SU-DHL-6 (cell line): ENCODE data around the gene HK3.

Experiments
- H2AFZ ChIP-seq: fragments of 200-600 bp; sonication (generic); 2 replicates; pipeline ENCODE4 v1.6.1; 2014; ENCODE audit warnings: low read depth, mild to moderate bottlenecking, moderate library complexity, mixed read lengths, antibody characterized with exemption, low read length; ENCODE audit not compliant: severe bottlenecking
- H3F3A ChIP-seq: fragments of 200-600 bp; shearing (Covaris generic); 2 replicates; pipeline ENCODE4 v1.6.0; 2016; ENCODE audit warnings: antibody characterized with exemption, mild to moderate bottlenecking; ENCODE audit not compliant: insufficient read depth
- H3K27ac ChIP-seq: fragments of 200-600 bp; sonication (generic); 2 replicates; pipeline ENCODE4 v1.5.1; 2016; ENCODE audit warnings: low read depth, mild to moderate bottlenecking, low read length, moderate library complexity, mixed read lengths
- H3K27me3 ChIP-seq: fragments of 200-600 bp; sonication (generic), shearing (Covaris generic); 2 replicates; pipeline ENCODE4 v1.6.0; 2014; ENCODE audit warnings: mild to moderate bottlenecking, low read length
- H3K36me3 ChIP-seq: fragments of 200-600 bp; sonication (generic); 2 replicates; pipeline ENCODE4 v1.6.1; 2014; ENCODE audit warnings: mild to moderate bottlenecking, low read length, mixed read lengths
- H3K4me2 ChIP-seq: fragments of 300-600, 200-600 bp; shearing (Covaris generic), sonication (generic); 2 replicates; pipeline ENCODE4 v1.6.0; 2014; ENCODE audit warnings: low read length, low read depth, mild to moderate bottlenecking; ENCODE audit not compliant: poor library complexity, severe bottlenecking
- H3K4me3 ChIP-seq: fragments of 200-600 bp; sonication (generic); 2 replicates; pipeline ENCODE4 v1.5.1; 2014; ENCODE audit warnings: antibody characterized with exemption, low read length, mild to moderate bottlenecking, mixed read lengths; ENCODE audit not compliant: insufficient read depth, poor library complexity, severe bottlenecking
- H3K79me2 ChIP-seq: fragments of 200-600 bp; sonication (generic); 2 replicates; pipeline ENCODE4 v1.6.1; 2014; ENCODE audit warnings: mild to moderate bottlenecking, low read length, moderate library complexity; ENCODE audit not compliant: insufficient read depth
- H3K9ac ChIP-seq: fragments of 200-600 bp; sonication (generic); 2 replicates; pipeline ENCODE4 v1.7.0; 2014; ENCODE audit warnings: mild to moderate bottlenecking, low read length
- H3K9me2 ChIP-seq: fragments of 200-600 bp; sonication (generic); replicated peaks from 2 replicates; pipeline ENCODE4 v1.6.1; 2014; ENCODE audit warnings: low read length; ENCODE audit not compliant: insufficient read depth
- H3K9me3 ChIP-seq: fragments of 200-600 bp; sonication (generic); 2 replicates; pipeline ENCODE4 v1.6.1; 2014; ENCODE audit warnings: low read length, mixed read lengths; ENCODE audit not compliant: insufficient read depth
- H4K20me1 ChIP-seq: fragments of 200-600 bp; sonication (generic); 2 replicates; pipeline ENCODE4 v1.6.1; 2014; ENCODE audit warnings: low read depth, mild to moderate bottlenecking, antibody characterized with exemption, low read length, moderate library complexity, mixed read lengths
- CTCF ChIP-seq: fragments of 200-600 bp; sonication (generic); IDR thresholded peaks from one replicate; pipeline ENCODE4 v1.5.1; 2017; ENCODE audit warnings: antibody characterized with exemption, mild to moderate bottlenecking, low read length, moderate library complexity; ENCODE audit not compliant: insufficient read depth, poor library complexity, severe bottlenecking
- EZH2phosphoT487 ChIP-seq: fragments of 200-600 bp; sonication (generic), shearing (Covaris generic); conservative IDR thresholded peaks from 2 replicates; pipeline ENCODE4 v1.6.1; 2018; ENCODE audit warnings: mild to moderate bottlenecking, antibody characterized with exemption, low read length, moderate library complexity, mixed read lengths

HK3 gene

GRCh38 chr5:176850371-176851245, 48.5 kb downstream of the HK3 start:
- H3K27me3 ChIP-seq, result no peaks in the 10 kb centered on the region
- TF ChIP-seq EZH2phosphoT487 (no peak), CTCF (no peak)
- no peaks in the 10 kb centered on the region for H4K20me1 ChIP-seq
- H3K9ac ChIP-seq, result no peak overlapping the region
- H3K9me2 ChIP-seq, result no peaks in the 10 kb centered on the region
- no peak overlapping the region for H3K27ac ChIP-seq
- H3K36me3 ChIP-seq, result no peaks in the 10 kb centered on the region
- no peak overlapping the region for H3K4me3 ChIP-seq
- H3K79me2 ChIP-seq, result no peaks in the 10 kb centered on the region
- no peak overlapping the region for H2AFZ ChIP-seq
- no peaks in the 10 kb centered on the region for H3K9me3 ChIP-seq
- no peak overlapping the region for H3K4me2 ChIP-seq
- H3F3A ChIP-seq, result no peaks in the 10 kb centered on the region

DNA sequence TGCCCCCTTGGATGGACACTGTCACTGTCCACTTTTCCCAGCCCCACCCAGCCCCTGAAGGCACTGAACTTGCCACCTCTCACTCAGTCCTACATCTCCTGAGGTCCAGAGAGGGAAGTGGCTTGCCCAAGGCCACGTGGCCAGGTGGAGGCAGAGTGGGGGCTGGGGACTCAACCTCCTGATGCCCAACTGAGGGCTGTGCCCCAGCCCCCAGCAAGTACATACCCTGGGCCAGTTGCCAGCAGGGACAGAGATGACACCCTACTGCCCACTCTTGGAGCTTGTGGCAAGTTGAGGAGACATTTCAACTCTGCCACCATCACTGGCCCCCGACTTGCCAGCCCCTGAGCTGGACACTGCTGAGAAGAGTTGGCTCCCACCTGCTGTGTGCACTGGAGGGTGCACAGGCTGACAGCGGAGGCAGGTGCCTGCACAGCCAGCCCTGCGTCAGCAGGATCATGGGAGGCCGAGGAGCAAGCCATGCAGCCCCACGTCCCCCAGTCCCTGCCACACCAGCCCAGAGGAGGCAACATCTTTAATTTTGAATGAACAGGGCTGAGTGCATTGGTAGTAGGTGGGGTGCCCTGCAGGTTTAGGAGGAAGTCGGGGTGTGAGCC, 49.4 kb downstream of the HK3 start:
- Histone ChIP-seq H3F3A (no peaks in the 10 kb centered on the region), H3K27me3 (no peaks in the 10 kb centered on the region)

GRCh38 chr5:176848651-176849050, 50.5 kb downstream of the HK3 start:
- Histone ChIP-seq H3K27me3 (no peaks in the 10 kb centered on the region), H3K9me3 (no peaks in the 10 kb centered on the region), H3K36me3 (no peaks in the 10 kb centered on the region), H3K9me2 (no peaks in the 10 kb centered on the region), H2AFZ (no peak overlapping the region), H3K79me2 (no peaks in the 10 kb centered on the region), H4K20me1 (no peaks in the 10 kb centered on the region), H3K4me2 (no peak overlapping the region), H3F3A (no peaks in the 10 kb centered on the region), H3K4me3 (no peak overlapping the region), H3K9ac (no peak overlapping the region), H3K27ac (no peak overlapping the region)
- TF ChIP-seq EZH2phosphoT487 (no peak), CTCF (no peak)

More for the DNA sequence above, 49.4 kb downstream of the HK3 start:
- Histone ChIP-seq H2AFZ (no peak overlapping the region), H3K79me2 (no peaks in the 10 kb centered on the region), H3K4me3 (no peak overlapping the region), H3K9ac (no peak overlapping the region), H4K20me1 (no peaks in the 10 kb centered on the region), H3K36me3 (no peaks in the 10 kb centered on the region), H3K27ac (no peak overlapping the region), H3K4me2 (no peak overlapping the region), H3K9me2 (no peaks in the 10 kb centered on the region), H3K9me3 (no peaks in the 10 kb centered on the region)
- TF ChIP-seq CTCF (no peak), EZH2phosphoT487 (no peak)
